Spinal cord (tissue), 10 donors: Measurements from ENCODE around the gene ANKRD55. TPM values are rescaled to one million over a fixed set of nuclear protein-coding genes. Genes with fewer than 3 reads are reported as not detected.
"Not testable (repeated sequence)": the region's sequence is repeated elsewhere in the genome, so short reads cannot be mapped to it uniquely, and the experiment has no call there.

Experiments
- DNase-seq, 6 donors: peaks; one replicate each; pipeline versions ENCODE4 v3.0.0 to v3.0.0-alpha.2; 2013 to 2015; ENCODE audit warnings: low spot score in 6 of 6, low read depth in 4 of 6
- H3K27ac ChIP-seq: one replicate; pipeline ENCODE4 v1.5.1; 2013; ENCODE audit warnings: low read depth, low read length, control low read depth
- H3K27me3 ChIP-seq: one replicate; pipeline ENCODE4 v1.6.1; 2013; ENCODE audit warnings: low read length; ENCODE audit not compliant: control insufficient read depth, insufficient read depth
- H3K36me3 ChIP-seq: one replicate; pipeline ENCODE4 v1.6.1; 2013; ENCODE audit warnings: low read length; ENCODE audit not compliant: control insufficient read depth, insufficient read depth
- H3K4me1 ChIP-seq: one replicate; pipeline ENCODE4 v1.6.1; 2013; ENCODE audit warnings: low read length; ENCODE audit not compliant: control insufficient read depth, insufficient read depth
- H3K4me3 ChIP-seq: one replicate; pipeline ENCODE4 v1.5.1; 2013; ENCODE audit warnings: low read depth, low read length, control low read depth
- H3K9me3 ChIP-seq: one replicate; pipeline ENCODE4 v1.6.1; 2013; ENCODE audit warnings: low read length; ENCODE audit not compliant: control insufficient read depth, insufficient read depth
- WGBS: methylation state at CpG from one replicate; pipeline ENCODE4 v1.1.5; 2013; ENCODE audit warnings: missing lambda C conversion rate; ENCODE audit not compliant: insufficient coverage; 5-methylcytosine and 5-hydroxymethylcytosine counted together
- polyA plus RNA-seq, 2 donors: library from polyadenylated mRNA; unstranded; fragments of 120-200 nt; gene quantifications; one replicate each; pipeline ENCODE4 v1.2.1, GENCODE V29; 2013; ENCODE audit not compliant: insufficient read length in 2 of 2
- total RNA-seq, 2 donors: library from RNA; depleted of rRNA in 1 of 2; stranded (reverse); fragments of 120-200 nt in 1 of 2; fragments of >200 nt in 1 of 2; gene quantifications; one replicate each; pipeline versions ENCODE4 v1.2.3 to v1.2.4, GENCODE V29; 2013 to 2014
- donor health status: healthy.

ANKRD55 gene
- total and polyA plus RNA-seq, 4 donors, result 3.9 to 14.0 (median 11.3) TPM

- not testable (repeated sequence) for H3K36me3 ChIP-seq, H3K9me3 ChIP-seq, H3K27ac ChIP-seq, H3K4me1 ChIP-seq, H3K4me3 ChIP-seq, DNase-seq, H3K27me3 ChIP-seq
Observed at GRCh38 chr5:56081053-56081642, 152.0 kb downstream of the ANKRD55 start.

DNA sequence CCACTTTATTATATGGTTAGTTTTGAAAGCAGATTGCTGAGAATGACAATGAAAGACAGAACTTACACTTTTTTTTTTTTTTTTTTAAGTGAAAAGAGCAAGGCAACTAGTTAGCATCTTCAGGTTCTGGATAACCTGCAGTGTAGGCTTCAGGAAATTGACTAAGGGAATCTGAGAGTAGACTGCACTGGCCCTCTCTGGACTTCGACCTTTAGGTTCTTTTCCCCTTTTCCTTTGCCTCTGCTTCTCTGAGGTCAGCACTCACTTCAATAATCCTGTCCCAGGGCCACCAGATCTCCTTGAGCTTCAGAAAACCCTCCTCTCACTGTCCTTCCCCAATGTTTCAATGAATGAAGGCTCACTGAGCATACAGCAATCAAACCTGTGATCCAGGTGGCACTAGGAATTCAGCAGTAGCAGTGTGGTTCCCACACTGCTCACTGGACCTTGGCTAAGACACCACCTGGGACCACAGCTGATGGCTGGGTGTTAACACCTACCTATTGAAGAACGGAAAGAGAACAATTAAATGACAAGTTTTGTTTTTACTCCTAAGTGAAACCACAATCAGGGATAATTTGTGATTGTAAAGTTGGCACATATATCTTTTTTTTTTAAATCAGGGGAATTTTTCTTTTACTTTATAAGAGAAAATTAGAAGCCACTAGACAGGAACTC lies 152.6 kb downstream of the ANKRD55 start:
- Histone ChIP-seq H3K27ac (no peak overlapping the region), H3K4me3 (no peak overlapping the region), H3K36me3 (no peaks in the 10 kb centered on the region), H3K4me1 (no peaks in the 10 kb centered on the region), H3K9me3 (no peaks in the 10 kb centered on the region), H3K27me3 (no peaks in the 10 kb centered on the region)
- WGBS, result 80% methylated on average over 1 of the region's 2 CpGs
- no peak for DNase-seq

DNA sequence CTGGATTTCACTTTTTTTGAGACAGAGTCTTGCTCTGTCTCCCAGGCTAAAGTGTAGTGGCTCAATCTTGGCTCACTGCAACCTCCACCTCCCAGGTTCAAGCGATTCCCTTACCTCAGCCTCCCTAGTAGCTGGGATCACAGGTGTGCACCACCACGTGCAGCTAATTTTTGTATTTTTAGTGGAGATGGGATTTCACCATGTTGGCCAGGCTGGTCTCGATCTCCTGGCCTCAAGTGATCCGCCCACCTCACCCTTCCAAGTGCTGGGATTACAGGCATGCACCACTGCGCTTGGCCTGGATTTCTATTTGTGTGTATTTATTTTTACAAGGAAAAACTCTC lies 154.0 kb downstream of the ANKRD55 start:
- not testable (repeated sequence) for H3K4me1 ChIP-seq, H3K27me3 ChIP-seq, DNase-seq, H3K36me3 ChIP-seq, H3K9me3 ChIP-seq, H3K27ac ChIP-seq, H3K4me3 ChIP-seq
- no CpG with 5 or more reads among the region's 5 CpGs for WGBS

GRCh38 chr5:56078278-56079156 lies 154.6 kb downstream of the ANKRD55 start:
- Histone ChIP-seq H3K36me3 (no peaks in the 10 kb centered on the region), H3K27ac (no peak overlapping the region), H3K27me3 (no peaks in the 10 kb centered on the region), H3K9me3 (no peaks in the 10 kb centered on the region), H3K4me3 (no peak overlapping the region), H3K4me1 (no peaks in the 10 kb centered on the region)
- WGBS, result 88% methylated on average over 5 of the region's 6 CpGs
- DNase-seq, result peak in 1 of 6 donors; percentile 26

- DNase-seq, result no peak
- Histone ChIP-seq H3K4me1 (no peaks in the 10 kb centered on the region), H3K36me3 (no peaks in the 10 kb centered on the region), H3K4me3 (no peak overlapping the region), H3K9me3 (no peaks in the 10 kb centered on the region), H3K27me3 (no peaks in the 10 kb centered on the region), H3K27ac (no peak overlapping the region)
- WGBS, result 94% methylated on average over 5 of the region's 7 CpGs
Observed at GRCh38 chr5:56077796-56078233, 155.3 kb downstream of the ANKRD55 start.

DNA sequence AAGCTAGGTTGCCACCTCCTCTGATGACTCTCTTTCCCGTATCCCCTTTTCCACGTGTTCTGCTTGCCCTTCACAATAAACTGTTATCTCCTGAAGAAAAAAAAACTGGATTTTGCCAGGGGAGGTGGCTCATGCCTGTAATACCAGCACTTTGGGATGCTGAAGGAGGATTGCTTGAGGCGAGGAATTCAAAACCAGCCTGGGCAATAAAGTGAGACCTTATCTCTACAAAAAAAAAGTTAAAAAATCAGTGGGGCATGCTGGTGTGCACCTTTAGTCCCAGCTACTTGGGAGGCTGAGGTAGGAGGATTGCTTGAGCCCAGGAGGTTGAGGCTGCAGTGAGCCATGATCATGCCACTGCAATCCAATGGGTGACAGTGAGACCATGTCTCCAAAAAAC lies 156.6 kb downstream of the ANKRD55 start:
- no peak overlapping the region for H3K27ac ChIP-seq
- H3K4me3 ChIP-seq, result no peak overlapping the region
- H3K27me3 ChIP-seq, result no peaks in the 10 kb centered on the region
- no peaks in the 10 kb centered on the region for H3K36me3 ChIP-seq
- no peak for DNase-seq
- no peaks in the 10 kb centered on the region for H3K4me1 ChIP-seq
- no CpG with 5 or more reads among the region's 3 CpGs for WGBS
- no peaks in the 10 kb centered on the region for H3K9me3 ChIP-seq

DNA sequence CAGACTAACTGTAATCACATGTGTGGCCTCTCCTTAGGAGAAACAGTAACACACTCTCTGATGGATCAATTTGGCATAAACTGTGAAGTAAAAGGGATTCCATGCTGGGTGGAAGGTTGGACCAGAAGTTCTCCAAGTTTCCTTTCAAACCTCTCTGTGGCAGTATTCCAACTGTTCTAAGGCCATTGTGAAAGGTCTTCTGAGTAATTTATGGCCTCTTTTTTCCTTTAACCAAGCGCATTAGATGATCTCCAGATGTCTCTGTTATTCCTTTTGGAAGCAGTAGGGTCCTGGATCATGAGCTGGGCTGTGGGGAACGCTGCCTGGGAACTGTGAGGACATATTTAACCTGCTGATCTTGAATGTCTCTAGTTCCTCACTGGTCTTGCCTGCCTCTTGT lies 157.8 kb downstream of the ANKRD55 start:
- H3K27me3 ChIP-seq, result no peaks in the 10 kb centered on the region
- 31% methylated on average over 1 of the region's 2 CpGs for WGBS
- peak in 3 of 6 donors; percentile 14 to 81 (median 28) for DNase-seq

GRCh38 chr5:56072863-56073766 lies 160.0 kb downstream of the ANKRD55 start:
- Histone ChIP-seq H3K27me3 (no peaks in the 10 kb centered on the region), H3K27ac (no peak overlapping the region), H3K36me3 (no peaks in the 10 kb centered on the region), H3K4me1 (no peaks in the 10 kb centered on the region), H3K4me3 (no peak overlapping the region), H3K9me3 (no peaks in the 10 kb centered on the region)
- WGBS, result 92% methylated on average over 5 of the region's 6 CpGs
- no peak for DNase-seq

More for the DNA sequence above, 157.8 kb downstream of the ANKRD55 start:
- no peak overlapping the region for H3K4me3 ChIP-seq
- H3K4me1 ChIP-seq, result no peaks in the 10 kb centered on the region
- no peaks in the 10 kb centered on the region for H3K9me3 ChIP-seq
- no peaks in the 10 kb centered on the region for H3K36me3 ChIP-seq
- peak overlapping the region; percentile 73 for H3K27ac ChIP-seq

DNA sequence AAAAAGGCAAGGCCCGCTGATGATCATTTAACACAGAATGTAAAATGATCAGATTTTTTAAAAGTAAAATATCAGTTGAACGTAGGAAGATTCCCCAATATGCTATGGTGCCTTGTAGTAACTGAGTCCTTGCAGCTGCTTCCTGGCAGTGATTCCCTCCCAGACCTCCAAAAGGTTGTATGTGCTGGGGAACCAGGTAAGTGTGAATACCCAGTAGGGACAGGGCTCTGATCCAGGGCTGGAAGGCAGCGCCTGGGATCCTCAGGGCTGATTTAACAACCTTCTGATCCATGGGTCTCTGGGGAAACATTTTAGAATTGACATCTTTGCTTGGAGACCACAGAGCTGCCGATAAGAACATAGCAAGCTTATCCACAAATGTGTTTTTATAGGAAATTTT lies 161.7 kb downstream of the ANKRD55 start:
- H3K4me1 ChIP-seq, result no peaks in the 10 kb centered on the region
- no peaks in the 10 kb centered on the region for H3K9me3 ChIP-seq
- peak overlapping the region; percentile 36 for H3K27ac ChIP-seq
- H3K27me3 ChIP-seq, result no peaks in the 10 kb centered on the region
- no peak for DNase-seq
- no peaks in the 10 kb centered on the region for H3K36me3 ChIP-seq
- no peak overlapping the region for H3K4me3 ChIP-seq
- 43% methylated on average over 1 of the region's 4 CpGs for WGBS
